ENCODE data around the gene ELAPOR1.

- TF ChIP-seq, protein P1, sequence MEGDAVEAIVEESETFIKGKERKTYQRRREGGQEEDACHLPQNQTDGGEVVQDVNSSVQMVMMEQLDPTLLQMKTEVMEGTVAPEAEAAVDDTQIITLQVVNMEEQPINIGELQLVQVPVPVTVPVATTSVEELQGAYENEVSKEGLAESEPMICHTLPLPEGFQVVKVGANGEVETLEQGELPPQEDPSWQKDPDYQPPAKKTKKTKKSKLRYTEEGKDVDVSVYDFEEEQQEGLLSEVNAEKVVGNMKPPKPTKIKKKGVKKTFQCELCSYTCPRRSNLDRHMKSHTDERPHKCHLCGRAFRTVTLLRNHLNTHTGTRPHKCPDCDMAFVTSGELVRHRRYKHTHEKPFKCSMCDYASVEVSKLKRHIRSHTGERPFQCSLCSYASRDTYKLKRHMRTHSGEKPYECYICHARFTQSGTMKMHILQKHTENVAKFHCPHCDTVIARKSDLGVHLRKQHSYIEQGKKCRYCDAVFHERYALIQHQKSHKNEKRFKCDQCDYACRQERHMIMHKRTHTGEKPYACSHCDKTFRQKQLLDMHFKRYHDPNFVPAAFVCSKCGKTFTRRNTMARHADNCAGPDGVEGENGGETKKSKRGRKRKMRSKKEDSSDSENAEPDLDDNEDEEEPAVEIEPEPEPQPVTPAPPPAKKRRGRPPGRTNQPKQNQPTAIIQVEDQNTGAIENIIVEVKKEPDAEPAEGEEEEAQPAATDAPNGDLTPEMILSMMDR (IDR thresholded peaks at IDR 0.05; ENCODE audit: low read depth, low read length, missing input control): no peak
- TF ChIP-seq RAD21 (IDR thresholded peaks at IDR 0.05) (no peak), EGR1 (IDR thresholded peaks at IDR 0.05; ENCODE audit: low read depth in 2 of 2) (no peak)
- TF ChIP-seq, protein P2, sequence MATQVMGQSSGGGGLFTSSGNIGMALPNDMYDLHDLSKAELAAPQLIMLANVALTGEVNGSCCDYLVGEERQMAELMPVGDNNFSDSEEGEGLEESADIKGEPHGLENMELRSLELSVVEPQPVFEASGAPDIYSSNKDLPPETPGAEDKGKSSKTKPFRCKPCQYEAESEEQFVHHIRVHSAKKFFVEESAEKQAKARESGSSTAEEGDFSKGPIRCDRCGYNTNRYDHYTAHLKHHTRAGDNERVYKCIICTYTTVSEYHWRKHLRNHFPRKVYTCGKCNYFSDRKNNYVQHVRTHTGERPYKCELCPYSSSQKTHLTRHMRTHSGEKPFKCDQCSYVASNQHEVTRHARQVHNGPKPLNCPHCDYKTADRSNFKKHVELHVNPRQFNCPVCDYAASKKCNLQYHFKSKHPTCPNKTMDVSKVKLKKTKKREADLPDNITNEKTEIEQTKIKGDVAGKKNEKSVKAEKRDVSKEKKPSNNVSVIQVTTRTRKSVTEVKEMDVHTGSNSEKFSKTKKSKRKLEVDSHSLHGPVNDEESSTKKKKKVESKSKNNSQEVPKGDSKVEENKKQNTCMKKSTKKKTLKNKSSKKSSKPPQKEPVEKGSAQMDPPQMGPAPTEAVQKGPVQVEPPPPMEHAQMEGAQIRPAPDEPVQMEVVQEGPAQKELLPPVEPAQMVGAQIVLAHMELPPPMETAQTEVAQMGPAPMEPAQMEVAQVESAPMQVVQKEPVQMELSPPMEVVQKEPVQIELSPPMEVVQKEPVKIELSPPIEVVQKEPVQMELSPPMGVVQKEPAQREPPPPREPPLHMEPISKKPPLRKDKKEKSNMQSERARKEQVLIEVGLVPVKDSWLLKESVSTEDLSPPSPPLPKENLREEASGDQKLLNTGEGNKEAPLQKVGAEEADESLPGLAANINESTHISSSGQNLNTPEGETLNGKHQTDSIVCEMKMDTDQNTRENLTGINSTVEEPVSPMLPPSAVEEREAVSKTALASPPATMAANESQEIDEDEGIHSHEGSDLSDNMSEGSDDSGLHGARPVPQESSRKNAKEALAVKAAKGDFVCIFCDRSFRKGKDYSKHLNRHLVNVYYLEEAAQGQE (IDR thresholded peaks at IDR 0.05): no peak
Measured at GRCh38 chr1:109078317-109078716, 35.6 kb upstream of the ELAPOR1 start.

Data from liver (tissue), 3 donors.